GM20431 (cell line): Measurements from ENCODE around the gene KRTCAP2.
"Not testable (repeated sequence)": the region's sequence is repeated elsewhere in the genome, so short reads cannot be mapped to it uniquely, and the experiment has no call there.

Experiments used
- in situ Hi-C: fragments of 300-500 bp; cut with MseI, MboI; formaldehyde crosslinking; loops from one replicate; pipeline ENCODE4 v1.15.0; 2020; ENCODE audit warnings: low sequenced_read_pairs; ENCODE audit not compliant: unreplicated experiment

KRTCAP2 gene

GRCh38 chr1:155172732-155173477, at the start of gene KRTCAP2:
Gene KRTCAP2, minus strand, starts transcription at chr1:155173304. Its CDS starts 80 bp downstream, at chr1:155173224.
- in situ Hi-C loops, result no loop called here

- in situ Hi-C loops, result not testable (repeated sequence)
Observed at GRCh38 chr1:155220211-155220965, 47.3 kb upstream of the KRTCAP2 start.

- in situ Hi-C loops, result no loop called here
Observed at GRCh38 chr1:155219592-155220031, 46.5 kb upstream of the KRTCAP2 start.

GRCh38 chr1:155218854-155219591, 45.9 kb upstream of the KRTCAP2 start:
- in situ Hi-C loops, result no loop called here

- in situ Hi-C loops, result not testable (repeated sequence)
Observed at GRCh38 chr1:155214702-155215101, 41.6 kb upstream of the KRTCAP2 start.

DNA sequence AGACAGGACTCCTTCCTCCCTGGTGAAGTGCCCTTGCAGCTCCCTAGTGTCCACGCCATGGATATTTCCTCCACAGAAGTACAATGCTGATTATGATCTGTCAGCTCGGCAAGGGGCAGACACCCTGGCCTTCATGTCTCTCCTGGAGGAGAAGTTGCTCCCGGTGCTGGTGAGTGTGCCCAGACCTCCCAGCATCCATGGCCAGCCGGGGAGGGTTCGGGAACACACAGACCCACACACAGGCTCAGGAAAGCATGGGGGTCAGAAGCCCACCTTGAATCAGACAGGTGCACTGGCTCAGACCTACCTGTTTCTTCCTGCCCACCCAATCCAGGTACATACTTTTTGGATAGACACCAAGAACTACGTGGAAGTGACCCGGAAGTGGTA, 38.9 kb upstream of the KRTCAP2 start:
- in situ Hi-C loops, result not testable (repeated sequence)

DNA sequence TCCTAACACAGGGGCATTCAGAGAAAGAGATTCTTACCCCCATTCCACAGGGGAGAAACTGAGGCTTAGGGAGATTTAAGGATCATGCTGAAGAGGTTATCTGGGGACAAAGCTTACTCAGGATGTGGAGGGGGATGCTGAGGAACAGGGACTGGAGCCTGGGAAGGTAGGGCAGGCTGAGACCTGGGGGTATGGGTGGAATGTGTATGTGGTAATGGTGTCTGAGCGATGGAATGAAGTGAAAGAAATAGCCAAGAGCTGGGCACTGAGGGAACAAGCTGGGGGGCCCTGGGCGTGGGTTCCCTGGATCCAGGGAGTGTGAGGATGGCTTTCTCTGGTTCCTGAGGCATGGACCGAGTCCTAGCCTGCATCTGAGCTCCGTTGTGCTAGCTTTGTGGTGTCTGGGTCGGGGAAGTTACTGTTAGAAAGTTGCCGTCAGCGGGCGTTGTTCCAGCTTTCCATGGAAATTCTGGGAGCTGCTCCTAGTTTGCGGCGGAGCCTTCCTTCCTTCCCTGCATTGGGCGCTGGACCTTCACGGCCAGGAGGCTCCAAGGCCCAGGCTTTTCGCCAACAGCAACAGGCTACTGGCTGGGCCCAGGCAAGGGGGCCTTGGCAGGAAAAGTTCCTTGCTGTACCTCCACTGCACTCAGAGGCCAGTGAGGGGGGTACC, 38.4 kb upstream of the KRTCAP2 start:
- in situ Hi-C loops, result not testable (repeated sequence)

DNA sequence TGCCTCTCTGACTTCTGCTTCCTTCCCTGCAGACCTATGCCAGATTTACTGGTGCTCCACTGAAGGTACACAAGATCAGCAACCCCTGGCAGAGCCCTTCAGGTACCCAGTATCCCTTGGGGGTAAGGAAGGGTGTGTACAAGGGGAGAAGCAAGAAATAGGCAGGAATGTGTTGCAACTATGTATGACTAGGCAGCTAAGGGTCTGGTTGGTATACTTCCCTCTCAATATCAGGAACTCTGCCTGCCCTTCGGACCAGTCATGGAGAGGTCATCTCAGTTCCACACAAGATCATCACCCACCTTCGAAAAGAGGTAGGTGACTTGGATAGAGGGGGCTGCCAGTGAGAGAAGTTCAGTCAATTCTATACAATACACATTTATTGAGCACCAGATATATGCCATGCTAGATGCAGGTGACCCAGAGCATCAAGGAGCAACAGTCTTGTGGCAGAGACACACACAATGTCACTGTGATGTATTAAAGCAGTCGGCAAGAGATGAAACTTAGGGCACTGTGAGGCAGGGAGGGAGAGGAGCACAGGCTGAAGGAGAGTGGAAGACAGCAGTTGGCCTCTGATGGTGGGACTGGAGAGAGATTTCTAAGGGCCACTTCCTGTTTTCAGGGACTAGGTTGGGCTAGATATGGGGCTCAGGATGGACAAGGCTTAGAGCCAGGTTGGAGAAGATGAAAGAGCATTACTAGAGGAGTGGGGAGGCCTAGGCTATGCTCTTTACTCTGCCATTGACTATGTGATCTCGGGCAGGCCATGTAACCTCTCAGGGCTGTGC, 37.4 kb upstream of the KRTCAP2 start:
- in situ Hi-C loops, result no loop called here

- in situ Hi-C loops, result no loop called here
Observed at GRCh38 chr1:155209312-155209721, 36.2 kb upstream of the KRTCAP2 start.

GRCh38 chr1:155208541-155209311, 35.6 kb upstream of the KRTCAP2 start, which contains the start of gene MTX1:
Gene MTX1, plus strand, starts transcription at chr1:155208695. Its CDS starts 110 bp downstream, at chr1:155208805.
- in situ Hi-C loops, result no loop called here

DNA sequence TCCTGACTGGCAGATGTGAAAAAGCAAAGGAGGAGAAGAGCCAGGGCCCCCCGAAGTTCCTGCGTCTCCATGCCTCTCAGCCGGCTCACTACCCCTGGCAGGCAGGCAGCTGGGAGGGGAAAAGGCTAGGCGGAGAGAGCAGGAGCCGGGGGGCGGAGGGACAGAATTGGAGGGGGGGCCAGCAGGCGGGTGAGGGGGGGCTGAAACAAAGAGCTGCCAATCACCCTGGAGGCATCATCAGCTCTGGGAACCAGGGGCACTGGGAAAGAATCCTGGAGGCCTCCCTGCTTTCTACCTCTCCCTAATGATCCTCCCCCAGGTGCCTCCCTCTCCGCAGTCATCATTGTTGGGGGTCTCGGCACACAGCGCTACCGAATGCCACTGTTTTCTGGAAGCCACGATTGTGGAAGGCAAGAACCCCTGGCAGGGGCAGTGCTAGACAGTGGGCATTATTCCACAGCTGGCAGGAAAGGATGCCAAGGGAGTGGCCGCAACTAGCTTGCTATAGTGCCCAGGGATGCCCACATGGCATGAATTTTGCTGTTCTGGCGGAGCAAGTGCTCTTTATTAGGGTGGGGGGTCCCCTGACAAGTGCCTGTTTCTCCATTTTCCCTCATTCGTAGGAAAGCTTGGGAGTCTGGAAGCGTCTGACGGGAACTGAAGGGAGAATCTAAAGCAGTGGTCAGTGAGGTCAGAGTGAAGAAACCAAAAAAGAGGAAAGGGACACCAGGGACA, 34.9 kb upstream of the KRTCAP2 start, which contains the start of gene THBS3:
Gene THBS3, minus strand, starts transcription at position 92 of the 735 bp plus-strand sequence. Its CDS starts 21 bp downstream, at position 71.
- in situ Hi-C loops, result no loop called here

DNA sequence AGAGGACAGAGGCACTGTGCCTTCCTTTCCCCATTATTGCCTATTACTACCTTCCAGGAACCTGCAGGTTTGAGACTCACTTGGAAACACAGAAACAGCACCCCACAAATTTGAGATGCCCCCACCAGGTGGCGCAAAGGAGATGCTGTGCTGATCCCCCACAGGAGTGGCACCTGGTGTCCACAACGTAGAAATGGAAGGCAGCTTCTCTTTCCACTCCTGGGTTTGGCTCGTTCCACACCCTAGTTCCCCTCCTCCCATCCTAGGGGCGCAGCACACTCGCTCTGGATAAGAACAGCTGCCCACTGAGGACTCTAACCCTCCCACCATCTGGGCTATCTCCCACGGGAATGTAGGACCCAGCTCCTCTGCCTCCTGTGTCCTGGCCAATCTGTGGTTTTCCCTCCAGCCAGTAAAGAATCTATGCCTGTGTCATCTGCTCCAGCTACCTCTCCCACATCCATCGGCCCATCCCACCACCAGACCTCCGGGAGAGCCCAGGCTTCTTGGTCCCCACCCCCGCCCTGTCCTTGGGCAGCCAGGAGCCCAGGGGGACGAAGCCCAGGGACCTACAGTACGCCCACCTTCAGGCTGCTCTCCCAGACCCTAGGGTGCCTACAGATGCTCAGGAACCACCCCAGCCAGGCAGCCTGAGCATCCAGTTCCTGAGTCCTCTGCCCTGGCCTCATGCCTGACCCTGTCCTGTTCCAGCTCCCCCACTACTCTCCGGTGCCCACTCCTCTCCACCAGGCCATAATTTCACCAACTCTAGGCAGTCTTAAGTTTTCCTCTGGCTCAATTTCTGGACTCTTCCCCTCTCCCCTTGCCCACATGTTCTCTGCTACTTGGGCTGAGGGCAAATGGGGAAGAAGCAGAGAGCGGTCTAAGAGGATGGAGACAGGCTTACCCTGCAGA, 34.0 kb upstream of the KRTCAP2 start:
- in situ Hi-C loops, result no loop called here

- in situ Hi-C loops, result no loop called here
Observed at GRCh38 chr1:155205969-155206593, 33.0 kb upstream of the KRTCAP2 start.

- in situ Hi-C loops, result no loop called here
Observed at GRCh38 chr1:155205035-155205434, 31.9 kb upstream of the KRTCAP2 start.

GRCh38 chr1:155202731-155203515, 29.8 kb upstream of the KRTCAP2 start:
- in situ Hi-C loops, result no loop called here

DNA sequence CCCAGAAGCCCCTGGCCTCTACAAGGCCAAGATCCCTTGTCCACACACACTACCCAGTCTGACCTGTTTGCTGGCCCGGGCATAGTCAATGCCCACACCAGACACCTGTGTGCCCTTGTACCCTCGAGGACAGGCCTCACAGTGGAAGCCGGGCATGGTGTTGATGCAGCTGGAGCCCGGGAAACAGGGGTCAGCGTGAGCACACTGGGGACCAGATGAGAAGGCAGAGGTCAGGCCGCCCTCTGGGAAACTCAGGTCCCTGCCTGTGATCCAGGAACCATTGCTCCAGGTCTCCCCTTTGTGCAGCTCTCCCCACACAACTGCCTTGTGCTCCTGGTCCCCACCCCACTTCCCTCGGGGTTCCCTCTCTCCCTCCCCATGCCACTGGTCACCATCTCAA, 29.1 kb upstream of the KRTCAP2 start:
- in situ Hi-C loops, result no loop called here
